HG03575 (cell line): ENCODE results near the gene NHSL1.

Experiments
- ATAC-seq: cut with Tn5 transposase; IDR thresholded peaks from one replicate; pipeline ENCODE4 v1.9.1; 2021; ENCODE audit not compliant: unreplicated experiment, insufficient number of reproducible peaks, low FRiP score; ENCODE audit errors: extremely low read depth

Gene NHSL1

GRCh38 chr6:138387577-138388368 lies 111.5 kb downstream of the NHSL1 start:
- no peak for ATAC-seq

- no peak for ATAC-seq
Observed at GRCh38 chr6:138386897-138387296, 112.4 kb downstream of the NHSL1 start.

- no peak for ATAC-seq
Observed at GRCh38 chr6:138383776-138384175, 115.5 kb downstream of the NHSL1 start.

GRCh38 chr6:138382498-138383265 lies 116.6 kb downstream of the NHSL1 start:
- no peak for ATAC-seq

- no peak for ATAC-seq
Observed at GRCh38 chr6:138378463-138378862, 120.8 kb downstream of the NHSL1 start.

GRCh38 chr6:138377844-138378243 lies 121.5 kb downstream of the NHSL1 start, which contains the start of gene SMIM28:
Gene SMIM28 (plus strand): TSS chr6:138377905. CDS start chr6:138378073, 168 bp downstream.
- ATAC-seq: no peak

- ATAC-seq: no peak
Observed at GRCh38 chr6:138377042-138377441, 122.3 kb downstream of the NHSL1 start.

- ATAC-seq: no peak
Observed at GRCh38 chr6:138374815-138375214, 124.5 kb downstream of the NHSL1 start.

GRCh38 chr6:138374230-138374629 lies 125.1 kb downstream of the NHSL1 start:
- no peak for ATAC-seq

GRCh38 chr6:138372711-138373463 lies 126.4 kb downstream of the NHSL1 start:
- ATAC-seq: no peak
